Epidermal melanocyte (primary cell): ENCODE results near the gene DIDO1.

ENCODE experiments used
- DNase-seq: peaks from one replicate; pipeline ENCODE4 v3.0.0; 2011; ENCODE audit warnings: low spot score; ENCODE audit not compliant: insufficient read length

The DIDO1 gene

DNA sequence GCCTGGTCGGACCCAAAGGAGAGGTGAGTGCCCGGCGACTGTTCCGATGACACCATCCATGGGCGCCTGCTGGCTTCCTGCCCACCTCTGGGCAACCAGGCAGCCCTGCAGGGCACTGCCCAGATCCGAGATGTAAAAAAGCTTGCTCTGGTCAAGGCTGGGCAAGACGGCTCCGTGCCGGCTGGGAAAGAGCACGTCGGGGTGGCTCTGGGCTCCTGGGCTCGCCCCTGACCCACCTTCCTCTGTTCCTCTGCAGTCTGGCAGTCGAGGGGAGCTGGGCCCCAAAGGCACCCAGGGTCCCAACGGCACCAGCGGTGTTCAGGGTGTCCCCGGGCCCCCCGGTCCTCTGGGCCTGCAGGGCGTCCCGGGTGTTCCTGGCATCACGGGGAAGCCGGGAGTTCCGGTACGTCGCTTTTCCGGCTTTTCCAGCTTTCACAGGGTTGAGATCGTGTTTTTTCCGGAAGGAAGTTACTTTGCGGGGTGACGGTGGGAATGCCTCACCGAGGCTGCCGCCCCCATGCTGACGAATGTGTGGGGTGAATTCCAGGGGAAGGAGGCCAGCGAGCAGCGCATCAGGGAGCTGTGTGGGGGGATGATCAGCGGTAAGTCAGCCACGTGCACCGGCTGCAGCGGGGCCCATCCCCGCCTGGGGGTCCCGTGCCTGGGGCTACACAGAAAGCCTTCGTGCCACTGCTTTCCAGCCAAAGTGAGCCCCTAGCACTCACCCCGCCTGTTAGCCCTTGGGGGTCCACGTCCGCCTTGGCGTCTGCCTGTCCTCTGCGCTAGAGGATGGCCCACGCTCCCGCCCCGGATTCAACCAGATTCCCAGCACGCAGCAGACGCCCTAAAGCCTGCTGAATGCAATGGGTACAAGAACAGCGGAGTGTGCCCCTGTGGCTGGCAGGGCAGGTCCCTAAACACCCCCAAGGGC lies 90.1 kb downstream of the DIDO1 start:
- no peak for DNase-seq

DNA sequence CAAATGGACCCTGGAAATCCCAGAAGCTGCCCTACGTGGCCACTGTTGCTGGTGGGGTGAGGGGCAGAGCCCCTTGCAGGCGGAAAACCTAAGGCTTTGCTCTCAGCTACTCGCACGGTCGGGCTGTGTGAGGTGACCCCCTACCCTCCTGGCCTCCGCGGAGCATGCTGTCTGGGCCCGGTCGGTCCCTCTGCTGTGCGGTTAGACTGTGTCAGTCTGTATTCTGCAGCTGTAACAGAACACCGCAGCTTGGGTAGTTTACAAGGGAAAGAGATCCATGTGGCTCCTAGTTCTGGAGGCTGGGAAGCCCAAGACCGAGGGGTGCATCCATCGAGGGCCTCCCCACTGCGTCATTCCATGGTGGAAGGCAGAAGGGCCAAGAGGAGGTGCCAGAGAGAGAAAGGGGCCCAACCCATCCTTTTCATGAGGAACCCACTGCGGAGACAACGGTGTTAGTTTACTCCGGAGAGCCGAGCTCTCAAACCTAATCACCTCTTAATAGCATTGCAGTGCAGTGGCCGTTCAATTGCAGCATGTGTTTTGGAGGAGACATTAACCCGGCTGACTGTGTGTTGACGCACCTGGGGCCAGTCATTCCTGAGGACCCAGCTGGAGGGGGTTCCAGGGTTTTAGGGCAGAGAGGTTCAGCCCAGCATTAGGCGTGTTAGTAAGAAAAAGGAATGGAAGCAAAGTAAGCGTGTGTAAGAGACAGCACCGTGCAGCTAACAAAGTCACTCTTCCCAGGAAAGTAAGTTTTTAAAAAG lies 91.2 kb downstream of the DIDO1 start:
- DNase-seq = no peak

GRCh38 chr20:62832951-62833391 lies 93.3 kb downstream of the DIDO1 start:
- DNase-seq = no peak

- no peak for DNase-seq
Observed at GRCh38 chr20:62832212-62832922, 93.9 kb downstream of the DIDO1 start.

DNA sequence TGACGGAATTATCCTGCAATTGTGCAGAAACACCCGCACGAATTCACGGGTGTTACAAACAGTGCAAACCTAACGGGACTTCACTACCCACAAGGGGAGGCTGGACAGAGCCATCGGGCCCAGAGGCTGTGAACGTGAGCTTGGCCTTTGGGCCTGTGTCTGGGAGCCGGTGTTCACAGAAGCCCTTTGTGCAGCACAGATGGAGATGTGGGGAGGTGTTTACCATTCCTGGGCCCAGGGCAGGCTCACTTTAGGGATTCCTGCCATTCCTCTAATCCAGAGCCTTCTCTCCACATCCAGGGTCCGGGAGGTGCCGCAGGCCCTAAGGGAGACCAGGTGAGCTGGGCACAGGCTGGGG lies 94.5 kb downstream of the DIDO1 start:
- DNase-seq = no peak

DNA sequence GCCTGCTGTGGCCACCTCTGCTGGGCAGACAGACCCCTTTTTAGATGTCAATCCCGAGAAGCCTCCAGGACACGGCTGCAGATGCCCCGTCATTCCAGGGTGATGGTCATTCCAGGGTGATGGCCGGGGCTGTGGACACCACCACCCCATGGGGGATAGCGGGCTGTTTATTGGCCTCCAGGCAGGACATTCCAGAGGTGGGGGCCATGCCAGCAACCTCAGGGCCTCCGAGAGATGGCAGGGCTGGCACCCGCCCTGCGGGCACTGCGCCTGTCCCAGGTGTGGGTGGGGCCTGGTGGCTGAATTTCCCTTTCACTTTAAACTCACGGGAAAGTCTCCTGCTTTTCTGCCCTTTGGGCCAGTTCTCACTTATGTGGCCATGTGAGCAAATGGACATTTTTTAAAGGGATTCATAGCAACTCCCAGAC lies 94.9 kb downstream of the DIDO1 start:
- no peak for DNase-seq

GRCh38 chr20:62830821-62831220 lies 95.5 kb downstream of the DIDO1 start:
- no peak for DNase-seq

DNA sequence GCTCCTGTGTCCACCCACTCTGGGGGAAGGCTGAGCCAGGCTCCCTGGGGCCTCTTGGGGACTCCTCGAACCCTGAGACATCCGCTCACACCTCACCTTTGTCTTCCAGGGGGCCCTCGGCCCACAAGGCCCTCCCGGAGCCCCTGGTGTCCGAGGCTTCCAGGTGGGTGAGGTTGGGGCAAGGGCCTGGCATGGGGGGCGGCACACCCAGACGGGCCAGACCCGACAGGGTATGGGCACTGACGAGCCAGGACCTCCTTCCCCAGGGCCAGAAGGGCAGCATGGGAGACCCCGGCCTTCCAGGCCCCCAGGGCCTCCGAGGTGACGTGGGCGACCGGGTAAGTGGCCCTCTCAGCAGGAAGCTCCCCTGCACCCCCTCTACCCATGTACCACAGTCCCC lies 96.1 kb downstream of the DIDO1 start:
- DNase-seq = no peak

DNA sequence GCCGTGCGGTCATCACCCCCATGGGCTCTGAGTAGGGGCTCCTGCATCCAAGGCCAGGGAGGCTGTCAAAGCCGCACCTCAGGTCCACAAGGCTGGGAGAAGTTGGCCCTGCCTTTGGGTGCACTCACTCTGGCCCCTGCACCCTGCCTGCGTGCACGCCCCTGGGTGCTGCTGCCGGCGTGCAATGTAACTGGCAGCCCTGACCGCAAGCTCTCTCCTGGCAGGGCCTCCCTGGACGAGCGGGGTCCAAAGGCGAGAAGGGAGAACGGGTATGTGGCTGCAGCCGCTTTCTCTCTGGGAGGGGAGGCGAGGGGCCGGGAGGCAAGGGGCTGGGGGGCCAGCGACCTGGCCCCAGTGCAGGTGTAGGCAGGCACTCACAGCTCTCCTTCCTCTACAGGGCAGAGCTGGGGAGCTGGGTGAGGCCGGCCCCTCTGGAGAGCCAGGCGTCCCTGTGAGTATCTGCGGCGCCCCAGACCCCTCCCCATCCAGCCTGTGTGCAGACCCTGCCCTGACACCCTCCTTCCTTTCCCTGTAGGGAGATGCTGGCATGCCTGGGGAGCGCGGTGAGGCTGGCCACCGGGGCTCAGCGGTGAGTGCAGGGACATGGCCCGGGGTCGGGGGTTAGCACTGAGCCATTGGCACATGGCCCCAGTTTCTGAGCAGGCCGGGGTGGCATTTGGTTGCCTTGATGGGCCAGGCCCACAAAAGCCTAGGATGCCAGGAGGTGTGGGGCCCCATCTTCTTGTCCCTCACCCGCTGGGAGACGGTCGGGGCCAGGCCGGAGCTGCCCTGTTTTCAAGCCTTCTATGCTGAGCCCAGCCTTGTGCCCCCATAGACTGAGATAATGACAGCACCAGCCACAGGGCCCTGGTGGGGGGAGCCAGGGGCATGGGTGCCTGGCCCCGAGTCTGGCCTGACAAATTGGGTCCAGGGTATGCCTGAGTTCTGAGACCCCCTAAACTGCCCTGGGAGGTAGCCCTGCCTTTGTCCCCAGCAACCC lies 96.8 kb downstream of the DIDO1 start:
- no peak for DNase-seq

- no peak for DNase-seq
Observed at GRCh38 chr20:62828511-62829230, 97.6 kb downstream of the DIDO1 start.

- DNase-seq = no peak
Observed at GRCh38 chr20:62828051-62828450, 98.3 kb downstream of the DIDO1 start.
